Stimulated activated CD8-positive, alpha-beta memory T cell treated with anti-CD3 and anti-CD28 coated beads, Interleukin-12 subunit alpha, Interleukin-12 subunit beta, amount 100 ng/mL, for 24 hours (primary cell): ENCODE data around the gene SPI1.
A peak's percentile ranks its signal among the peaks of the same experiment; 100 is the strongest.

Experiments used
- DNase-seq: peaks from one replicate; pipeline ENCODE4 v3.0.0-alpha.2; 2020; ENCODE audit errors: extremely low read depth

The SPI1 gene

DNA sequence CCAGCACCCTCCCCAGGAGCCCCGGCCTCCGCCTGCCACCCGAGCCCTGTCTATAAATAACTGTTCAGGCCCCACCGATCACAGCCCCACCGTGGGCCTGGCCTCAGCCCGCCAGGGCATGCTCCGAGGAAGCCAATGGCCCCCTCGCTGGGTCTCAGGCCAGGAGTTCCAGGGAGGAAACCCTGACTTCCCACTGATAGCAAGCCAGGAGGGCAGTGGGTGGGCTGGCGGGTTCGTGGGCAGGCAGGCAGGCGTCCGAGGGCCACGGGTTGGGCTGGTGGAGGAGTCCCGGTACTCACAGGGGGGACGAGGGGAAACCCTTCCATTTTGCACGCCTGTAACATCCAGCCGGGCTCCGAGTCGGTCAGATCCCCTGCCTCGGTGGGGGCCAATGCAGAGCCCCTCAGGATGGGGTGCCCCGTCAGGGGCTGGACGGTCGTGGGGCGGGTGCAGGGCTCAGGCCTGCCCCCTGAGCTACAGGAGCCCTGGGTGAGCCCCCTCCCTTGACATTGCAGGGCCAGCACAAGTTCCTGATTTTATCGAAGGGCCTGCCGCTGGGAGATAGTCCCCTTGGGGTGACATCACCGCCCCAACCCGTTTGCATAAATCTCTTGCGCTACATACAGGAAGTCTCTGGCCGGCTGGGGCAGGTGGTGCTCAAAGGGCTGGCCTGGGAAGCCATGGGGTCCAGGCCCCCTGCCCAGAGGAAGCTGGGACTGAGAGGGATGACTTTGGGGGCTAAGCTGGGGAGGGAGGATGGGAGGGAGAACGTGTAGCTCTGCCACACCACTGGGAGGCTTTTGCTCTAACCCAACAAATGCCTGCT, at the start of gene SPI1:
Gene SPI1, minus strand, starts transcription at position 538 of the 826 bp plus-strand sequence. Its CDS starts 194 bp downstream, at position 344.
- DNase-seq, result no peak

DNA sequence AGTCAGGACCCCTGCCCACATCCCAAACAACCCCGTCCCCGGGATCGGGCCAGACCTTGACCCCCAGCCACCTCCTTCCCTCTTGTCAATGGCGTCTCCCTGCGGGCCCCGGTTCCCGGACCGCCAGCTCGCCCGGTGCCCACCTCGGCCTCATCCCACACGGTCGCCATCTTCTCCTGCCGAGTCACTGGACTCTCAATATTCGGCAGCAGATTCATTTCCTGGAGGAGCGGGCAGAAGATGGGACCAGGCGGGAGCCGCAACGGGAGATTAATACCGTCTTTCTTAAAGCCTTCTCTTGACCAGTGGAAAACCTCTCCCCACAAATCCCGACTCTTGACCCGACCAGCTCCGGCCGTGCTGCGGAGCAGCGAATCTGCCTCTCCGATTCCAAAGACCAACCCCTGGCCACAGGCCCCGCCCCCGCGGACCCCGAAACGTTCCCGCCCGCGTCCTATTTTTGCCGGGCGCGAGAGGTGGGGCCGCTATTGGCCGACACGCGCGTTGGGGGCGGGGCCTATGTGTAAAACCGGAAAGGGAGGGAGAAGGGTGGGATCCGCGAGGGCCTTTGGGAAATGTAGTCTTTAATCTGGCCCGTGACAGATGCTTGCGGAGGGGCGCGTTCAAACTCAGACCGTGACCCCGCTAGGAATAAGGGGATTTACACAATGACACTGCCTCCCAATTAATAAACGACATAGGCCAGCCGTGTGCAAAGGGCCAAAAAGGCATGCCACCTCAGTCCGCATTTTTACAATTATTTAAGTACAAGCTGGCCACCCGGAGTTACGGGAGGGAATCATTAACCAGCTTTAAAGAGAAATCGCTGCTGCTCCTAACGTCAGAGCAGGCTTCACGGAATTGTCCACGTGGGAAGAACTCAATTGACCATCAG, 48.0 kb upstream of the SPI1 start, which contains the start of gene PSMC3:
Gene PSMC3, minus strand, starts transcription at position 378 of the 895 bp plus-strand sequence. Its CDS starts 160 bp downstream, at position 218.
- peak; percentile 98 for DNase-seq

- DNase-seq, result no peak
Measured at GRCh38 chr11:47425611-47426010, 47.3 kb upstream of the SPI1 start.

DNA sequence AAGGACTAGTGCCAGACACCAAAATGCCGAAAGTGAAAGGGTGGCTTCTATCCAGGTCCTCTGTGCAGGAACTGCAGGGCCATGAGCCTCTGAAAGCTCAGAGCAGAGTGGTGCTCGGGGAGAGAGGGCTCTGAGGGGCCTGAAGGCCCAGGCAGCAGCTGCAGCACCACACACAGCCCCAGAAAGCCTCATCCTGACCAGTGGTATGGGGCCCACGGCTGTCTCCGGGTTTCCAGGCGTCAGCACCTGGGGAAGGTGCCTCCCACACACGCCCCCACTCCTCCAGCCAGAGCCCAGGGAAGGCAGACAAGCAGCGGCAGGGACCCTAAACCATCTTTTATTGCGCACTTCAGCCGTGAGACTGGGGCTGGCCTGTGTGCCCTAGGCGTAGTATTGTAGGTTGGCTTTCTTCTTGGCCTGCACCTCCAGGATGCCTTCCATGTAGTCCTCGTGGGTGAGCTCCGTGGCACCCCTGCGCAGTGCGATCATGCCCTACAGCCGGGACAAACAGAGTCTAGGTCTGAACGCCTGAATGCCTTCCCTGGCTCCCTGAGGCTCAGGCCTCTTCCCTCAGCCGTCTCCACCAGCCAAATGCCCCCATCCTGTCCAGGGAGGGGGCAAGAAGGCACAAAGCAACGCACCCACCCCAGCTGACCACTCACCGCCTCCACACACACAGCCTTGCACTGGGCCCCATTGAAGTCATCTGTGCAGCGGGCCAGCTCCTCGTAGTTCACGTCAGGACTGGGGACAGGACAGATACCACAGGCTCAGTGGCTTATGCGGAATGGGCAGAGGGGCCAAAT, 40.3 kb upstream of the SPI1 start:
- no peak for DNase-seq

- DNase-seq, result no peak
Measured at GRCh38 chr11:47417712-47418111, 39.4 kb upstream of the SPI1 start.

GRCh38 chr11:47415949-47416472, 37.7 kb upstream of the SPI1 start:
- no peak for DNase-seq

DNA sequence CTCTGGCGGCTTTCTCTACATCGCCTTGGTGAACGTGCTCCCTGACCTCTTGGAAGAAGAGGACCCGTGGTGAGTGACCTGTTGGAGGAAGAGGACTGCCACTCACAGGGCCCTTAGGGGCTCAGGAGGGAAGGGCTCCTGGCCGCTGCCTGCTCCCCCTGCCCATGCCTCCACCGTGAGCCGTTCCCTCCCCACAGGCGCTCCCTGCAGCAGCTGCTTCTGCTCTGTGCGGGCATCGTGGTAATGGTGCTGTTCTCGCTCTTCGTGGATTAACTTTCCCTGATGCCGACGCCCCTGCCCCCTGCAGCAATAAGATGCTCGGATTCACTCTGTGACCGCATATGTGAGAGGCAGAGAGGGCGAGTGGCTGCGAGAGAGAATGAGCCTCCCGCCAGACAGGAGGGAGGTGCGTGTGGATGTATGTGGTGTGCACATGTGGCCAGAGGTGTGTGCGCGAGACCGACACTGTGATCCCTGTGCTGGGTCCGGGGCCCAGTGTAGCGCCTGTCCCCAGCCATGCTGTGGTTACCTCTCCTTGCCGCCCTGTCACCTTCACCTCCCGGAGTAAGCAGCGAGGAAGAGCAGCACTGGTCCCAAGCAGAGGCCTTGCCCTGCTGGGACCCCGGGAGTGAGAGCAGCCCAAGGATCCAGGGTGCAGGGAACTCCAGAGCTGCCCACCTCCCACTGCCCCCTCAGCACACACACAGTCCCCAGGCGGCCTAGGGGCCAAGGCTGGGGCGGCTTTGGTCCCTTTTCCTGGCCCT, 36.9 kb upstream of the SPI1 start:
- no peak for DNase-seq

- DNase-seq, result no peak
Measured at GRCh38 chr11:47414685-47415070, 36.3 kb upstream of the SPI1 start.

GRCh38 chr11:47413908-47414684, 35.7 kb upstream of the SPI1 start:
- no peak for DNase-seq

GRCh38 chr11:47413351-47413750, 35.0 kb upstream of the SPI1 start:
- DNase-seq, result no peak

DNA sequence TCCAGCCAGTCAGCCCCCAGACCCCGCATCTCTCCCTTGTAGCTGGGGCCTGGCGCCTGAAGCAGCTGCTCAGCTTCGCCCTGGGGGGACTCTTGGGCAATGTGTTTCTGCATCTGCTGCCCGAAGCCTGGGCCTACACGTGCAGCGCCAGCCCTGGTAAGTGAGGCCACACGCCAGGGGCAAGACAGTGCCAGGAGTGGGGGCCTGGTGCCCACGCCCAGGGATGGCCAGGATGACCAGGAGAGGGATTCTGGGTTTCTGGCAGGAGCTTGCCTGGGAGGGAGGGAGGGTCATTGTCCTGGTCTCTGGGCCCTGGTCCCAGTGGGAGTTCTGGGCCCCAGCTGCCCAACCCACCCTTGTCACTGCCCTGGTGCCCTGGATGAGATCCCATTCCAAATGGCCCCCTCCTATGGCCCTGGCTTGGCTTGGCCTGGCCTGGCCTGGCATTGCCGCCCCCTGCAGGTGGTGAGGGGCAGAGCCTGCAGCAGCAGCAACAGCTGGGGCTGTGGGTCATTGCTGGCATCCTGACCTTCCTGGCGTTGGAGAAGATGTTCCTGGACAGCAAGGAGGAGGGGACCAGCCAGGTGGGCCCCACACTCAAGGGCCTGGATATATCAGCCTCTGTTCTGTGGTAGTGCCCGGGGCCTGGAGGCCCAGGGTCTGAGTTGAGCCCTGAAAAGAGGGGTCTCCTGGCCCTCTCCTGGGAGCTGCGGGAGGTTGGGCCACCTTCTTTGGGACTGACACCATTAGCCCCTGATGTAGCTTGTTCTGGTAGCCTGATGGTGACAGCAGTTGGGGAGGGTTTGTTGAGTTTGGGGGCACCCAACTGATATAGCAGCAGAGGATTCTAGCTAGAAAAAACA, 33.8 kb upstream of the SPI1 start:
- DNase-seq, result no peak

GRCh38 chr11:47410370-47411264, 32.3 kb upstream of the SPI1 start:
- DNase-seq, result no peak

- no peak for DNase-seq
Measured at GRCh38 chr11:47409440-47410369, 31.4 kb upstream of the SPI1 start.

GRCh38 chr11:47408598-47409439, 30.5 kb upstream of the SPI1 start:
- DNase-seq, result no peak

DNA sequence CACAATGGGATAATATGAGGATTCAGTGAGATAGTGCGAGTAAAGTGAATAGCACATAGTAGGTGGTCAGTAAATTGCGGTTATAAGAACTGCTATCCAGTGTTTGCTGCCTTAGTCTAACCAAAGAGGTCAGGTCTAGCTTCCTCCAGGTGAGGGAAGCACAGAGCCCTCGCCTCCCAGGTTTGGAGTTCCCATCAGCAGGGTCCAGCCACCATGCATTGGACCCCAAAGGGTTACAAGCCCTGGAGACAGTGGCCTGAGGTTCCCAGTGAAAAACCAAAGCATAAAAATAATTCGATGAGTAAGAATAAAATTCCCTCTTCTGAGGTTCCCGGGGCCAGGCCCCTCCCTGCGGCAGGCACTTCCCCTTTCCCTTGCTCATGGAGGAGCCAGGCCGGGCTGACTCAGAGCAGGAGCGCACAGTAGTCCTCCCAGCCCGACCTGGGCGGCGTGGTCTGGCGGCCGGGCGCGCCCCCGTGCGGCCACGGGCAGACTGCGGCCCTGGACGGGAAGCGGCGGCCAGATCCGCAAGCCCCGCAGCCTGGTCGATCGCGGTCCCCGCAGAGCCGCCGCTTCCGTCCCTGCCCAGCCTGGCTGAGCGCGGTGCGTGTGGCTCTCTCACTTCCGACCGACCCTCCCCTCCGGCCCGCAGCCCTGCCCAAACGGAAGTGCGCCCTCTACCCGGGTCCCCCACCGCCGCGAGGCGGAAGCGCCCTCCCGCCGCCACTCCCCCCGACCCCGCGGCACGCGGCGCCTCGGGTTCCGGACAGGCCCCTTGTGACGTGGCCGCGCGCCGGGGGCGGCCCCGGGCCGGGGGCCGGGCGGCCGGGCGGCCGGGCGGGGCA, 29.6 kb upstream of the SPI1 start, which contains the start of gene SLC39A13:
Gene SLC39A13, plus strand, starts transcription at position 845 of the 845 bp plus-strand sequence. CDS start 1,505 bp downstream, outside the sequence.
- peak; percentile 80 for DNase-seq
